K562 (cell line): ENCODE measurements around the gene ABHD18. TPM values are rescaled to one million over a fixed set of nuclear protein-coding genes. Genes with fewer than 3 reads are reported as not detected.
A peak's percentile ranks its signal among the peaks of the same experiment; 100 is the strongest.

ENCODE experiments used
- CAMTA2 ChIP-seq: fragments of 250-450 bp; sonication (Bioruptor Pico); conservative IDR thresholded peaks from 2 replicates; pipeline ENCODE4 v1.5.1; 2022
- CBX2 ChIP-seq: fragments of 200-600 bp; sonication (generic); IDR thresholded peaks from one replicate; pipeline ENCODE4 v1.6.1; 2012; ENCODE audit warnings: mild to moderate bottlenecking, low read length, inconsistent platforms; ENCODE audit not compliant: insufficient read depth, poor library complexity, severe bottlenecking
- ETV6 ChIP-seq, 3 experiments: fragments of 150-350 bp in 1 of 3; sonication (generic) in 1 of 3; formaldehyde crosslinking in 1 of 3; IDR thresholded peaks; 2 replicates each; pipeline versions ENCODE4 v1.6.1 to v1.8.0; 2014 to 2022; ENCODE audit warnings: borderline replicate concordance in 2 of 3, low read depth in 2 of 3, antibody characterized with exemption in 1 of 3, low read length in 1 of 3, mild to moderate bottlenecking in 1 of 3, missing genetic modification reagents in 1 of 3
- LEF1 ChIP-seq: fragments of 450-650 bp; IDR thresholded peaks from 2 replicates; pipeline ENCODE4 v1.6.1; 2016; ENCODE audit warnings: mild to moderate bottlenecking
- NCOA6 ChIP-seq: fragments of 450-650 bp; IDR thresholded peaks from 2 replicates; pipeline ENCODE4 v1.6.1; 2017; ENCODE audit warnings: mild to moderate bottlenecking
- YBX1 ChIP-seq: fragments of 450-650 bp; IDR thresholded peaks from 2 replicates; pipeline ENCODE4 v1.7.1; 2016; ENCODE audit warnings: mild to moderate bottlenecking
- ZBTB40 ChIP-seq, 2 experiments: fragments of 450-650 bp in 1 of 2; sonication (generic) in 1 of 2; formaldehyde crosslinking in 1 of 2; IDR thresholded peaks; 2 replicates each; pipeline versions ENCODE4 v1.7.1 to v1.9.0; 2016 to 2022; ENCODE audit warnings: inconsistent platforms in 1 of 2, mild to moderate bottlenecking in 1 of 2, missing genetic modification reagents in 1 of 2
- ZNF175 ChIP-seq: fragments of 200-800 bp; sonication (Bioruptor generic); IDR thresholded peaks from 2 replicates; pipeline ENCODE4 v1.6.1; 2016; ENCODE audit warnings: low read depth, mild to moderate bottlenecking, missing genetic modification characterization, missing compliant biosample characterization
- ZNF212 ChIP-seq: fragments of 450-650 bp; formaldehyde crosslinking; IDR thresholded peaks from 2 replicates; pipeline ENCODE4 v1.4.0; 2020; ENCODE audit warnings: mild to moderate bottlenecking
- ZNF224 ChIP-seq: sonication (generic); formaldehyde crosslinking; IDR thresholded peaks from 2 replicates; pipeline ENCODE4 v1.8.0; 2022; ENCODE audit warnings: mild to moderate bottlenecking, missing genetic modification reagents
- ZNF23 ChIP-seq: fragments of 250-450 bp; sonication (Bioruptor Pico); IDR thresholded peaks from 2 replicates; pipeline ENCODE4 v1.4.0; 2020; ENCODE audit warnings: mild to moderate bottlenecking
- ZNF311 ChIP-seq: fragments of 250-450 bp; sonication (Bioruptor Pico); IDR thresholded peaks from 2 replicates; pipeline ENCODE4 v1.4.0; 2020; ENCODE audit warnings: mild to moderate bottlenecking, moderate library complexity
- polyA plus RNA-seq, 8 experiments: library from polyadenylated mRNA; depleted of rRNA in 4 of 8; stranded (reverse) in 5 of 8; unstranded in 3 of 8; fragments of >200 nt; fragmentation: Nextera tagmentation in 2 of 8; fragmentation: Illumina TruSeq in 1 of 8; extraction: Ambion mirVana in 2 of 8; extraction: Trizol in 1 of 8; gene quantifications; 2 replicates each; pipeline versions ENCODE4 v1.2.1 to v1.2.3, GENCODE V29; 2011 to 2014; ENCODE audit warnings: inconsistent platforms in 1 of 8, missing spikeins in 1 of 8
- total RNA-seq, 7 experiments: library from RNA; depleted of rRNA in 6 of 7; stranded (reverse); fragments of >200 nt in 6 of 7; fragmentation: Illumina TruSeq in 2 of 7; extraction: Trizol in 2 of 7; gene quantifications; 2 replicates each; pipeline versions ENCODE4 v1.2.1 to v1.2.3, GENCODE V29; 2011 to 2021; ENCODE audit warnings: low replicate concordance in 1 of 7
- TF ChIP-seq, protein P1 (sequence below): fragments of 450-650 bp; formaldehyde crosslinking; IDR thresholded peaks from 2 replicates; pipeline ENCODE4 v1.4.0; 2022; ENCODE audit warnings: missing genetic modification characterization

The ABHD18 gene
- total and polyA plus RNA-seq, 9 of the 15 experiments (the other 6 are each of a cell fraction or from before 2014, with no cell fraction given), result 6.1 to 25.0 (median 16.0) TPM

GRCh38 chr4:128061566-128062536 is 96.6 kb downstream of the ABHD18 start (continued):
- TF ChIP-seq, protein P1, sequence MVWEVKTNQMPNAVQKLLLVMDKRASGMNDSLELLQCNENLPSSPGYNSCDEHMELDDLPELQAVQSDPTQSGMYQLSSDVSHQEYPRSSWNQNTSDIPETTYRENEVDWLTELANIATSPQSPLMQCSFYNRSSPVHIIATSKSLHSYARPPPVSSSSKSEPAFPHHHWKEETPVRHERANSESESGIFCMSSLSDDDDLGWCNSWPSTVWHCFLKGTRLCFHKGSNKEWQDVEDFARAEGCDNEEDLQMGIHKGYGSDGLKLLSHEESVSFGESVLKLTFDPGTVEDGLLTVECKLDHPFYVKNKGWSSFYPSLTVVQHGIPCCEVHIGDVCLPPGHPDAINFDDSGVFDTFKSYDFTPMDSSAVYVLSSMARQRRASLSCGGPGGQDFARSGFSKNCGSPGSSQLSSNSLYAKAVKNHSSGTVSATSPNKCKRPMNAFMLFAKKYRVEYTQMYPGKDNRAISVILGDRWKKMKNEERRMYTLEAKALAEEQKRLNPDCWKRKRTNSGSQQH, result no peak
- TF ChIP-seq CAMTA2 (CRISPR knock-in tag) (no peak), ZNF212 (CRISPR knock-in tag) (no peak), LEF1 (no peak), NCOA6 (no peak), ZNF175 (CRISPR knock-in tag) (no peak), ZNF23 (CRISPR knock-in tag) (no peak), ZNF311 (CRISPR knock-in tag) (no peak), YBX1 (no peak), ZBTB40 (IDR thresholded peaks at IDR 0.05) (0 out of 2 replicates have a peak, but pooled peaks have one; percentile 16), ZBTB40 (CRISPR knock-in tag; IDR thresholded peaks at IDR 0.05) (no peak), ZNF224 (CRISPR knock-in tag) (no peak), CBX2 (no peak), ETV6 (IDR thresholded peaks at IDR 0.05; ENCODE audit: borderline replicate concordance in 1 of 2, low read depth in 2 of 2, low read length in 1 of 2) (no peak), ETV6 (CRISPR knock-in tag; IDR thresholded peaks at IDR 0.05; ENCODE audit: borderline replicate concordance) (peak; percentile 44; the same call in 1 of the 2 replicates)
